SH-SY5Y (cell line): ENCODE results near the gene HMGN4.
A peak's percentile ranks its signal among the peaks of the same experiment; 100 is the strongest.

Experiments used
- GATA2 ChIP-seq: IDR thresholded peaks from 2 replicates; pipeline ENCODE4 v1.6.1; 2011; ENCODE audit warnings: mild to moderate bottlenecking, low read depth, low read length
- GATA3 ChIP-seq: IDR thresholded peaks from 2 replicates; pipeline ENCODE4 v1.6.1; 2011; ENCODE audit warnings: low read depth, mild to moderate bottlenecking, low read length, moderate library complexity

HMGN4 gene

GRCh38 chr6:26537846-26538571 lies at the start of gene HMGN4:
Gene HMGN4 (plus strand): TSS chr6:26538366. CDS start chr6:26545207, 6,841 bp downstream.
- TF ChIP-seq GATA2 (no peak; the same call in 1 of the 2 replicates), GATA3 (no peak)

DNA sequence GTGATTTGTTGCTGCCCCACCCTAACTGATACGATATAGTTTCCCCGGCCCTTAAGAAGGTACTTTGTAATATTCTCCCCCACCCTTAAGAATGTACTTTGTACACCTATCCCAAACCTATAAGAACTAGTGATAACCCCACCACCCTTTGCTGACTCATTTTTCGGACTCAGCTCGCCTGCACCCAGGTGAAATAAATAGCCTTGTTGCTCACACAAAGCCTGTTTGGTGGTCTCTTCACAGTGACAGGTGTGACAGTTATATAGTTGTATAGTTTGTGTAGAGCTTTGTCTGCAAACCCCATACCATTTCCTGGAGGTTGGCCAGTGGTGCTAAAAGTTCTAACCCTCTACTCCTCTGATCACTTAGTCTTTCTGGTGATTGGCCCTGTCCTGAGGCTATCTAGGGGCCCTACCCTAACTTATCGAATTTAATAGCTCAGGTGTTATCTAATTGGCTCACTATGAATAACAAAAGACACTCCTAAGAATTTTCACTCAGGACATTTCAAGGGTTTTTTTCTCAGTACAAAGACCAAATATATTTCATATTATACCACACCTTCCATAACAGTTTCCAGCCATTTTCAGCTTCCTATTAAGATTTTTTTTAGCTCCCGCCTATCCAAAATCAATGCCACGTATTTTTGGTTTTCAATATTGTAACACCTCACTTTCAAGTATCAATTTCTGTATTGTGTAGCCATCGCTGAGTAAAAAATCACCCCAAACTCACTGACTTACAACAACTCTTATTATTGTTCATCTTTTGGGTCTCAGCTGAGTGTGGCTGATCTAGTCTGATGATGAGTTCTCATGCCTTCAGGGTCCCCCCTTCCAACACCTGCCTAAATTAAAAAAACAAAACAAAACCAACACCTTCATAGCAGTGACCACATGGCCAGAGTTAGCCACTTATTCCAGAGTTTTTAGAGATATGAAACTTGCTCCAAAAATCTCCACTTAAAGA lies 47.9 kb upstream of the HMGN4 start:
- TF ChIP-seq GATA3 = no peak
- TF ChIP-seq GATA2 = no peak

- TF ChIP-seq GATA2 (no peak), GATA3 (no peak)
These were observed 46.6 kb upstream of the HMGN4 start for GRCh38 chr6:26491604-26492003.

DNA sequence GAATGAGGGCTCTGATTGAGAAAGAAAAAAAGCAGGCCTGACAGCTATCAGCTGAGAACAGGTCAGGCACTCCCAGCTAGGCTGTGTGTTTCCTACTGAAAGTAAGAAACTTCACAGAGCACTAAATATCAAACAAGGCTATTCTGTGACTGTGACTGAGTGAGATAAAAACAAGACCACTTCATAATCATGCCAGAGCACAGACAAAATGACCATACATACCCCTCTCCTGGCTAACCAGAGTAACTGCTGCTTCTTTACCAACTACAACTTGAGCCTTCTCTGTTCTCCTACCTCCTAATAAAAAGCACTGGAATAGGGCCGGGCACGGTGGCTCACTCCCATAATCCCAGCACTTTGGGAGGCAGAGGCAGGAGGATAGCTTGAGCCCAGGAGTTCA lies 44.9 kb upstream of the HMGN4 start:
- TF ChIP-seq GATA2 = no peak
- no peak for TF ChIP-seq GATA3

DNA sequence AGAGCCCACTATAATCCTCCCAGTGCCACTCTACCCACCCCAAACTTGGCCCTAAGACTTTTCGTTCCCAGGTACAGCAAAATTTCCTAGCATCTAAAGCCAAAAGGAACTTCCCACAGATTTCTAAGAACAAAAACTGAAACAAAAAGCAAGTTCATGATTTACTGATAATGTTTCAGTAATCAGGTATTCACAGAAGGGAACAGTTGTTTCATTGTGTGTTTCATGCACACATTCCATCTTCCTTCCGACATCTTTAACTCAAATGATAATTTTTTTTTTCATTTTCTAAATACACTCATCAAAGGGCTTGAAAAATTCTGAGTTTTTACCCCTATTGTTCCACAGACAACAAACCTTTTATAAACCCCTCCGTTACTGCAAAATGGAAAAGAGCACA lies 44.0 kb upstream of the HMGN4 start:
- no peak for TF ChIP-seq GATA2
- TF ChIP-seq GATA3 = no peak

- TF ChIP-seq GATA3 = no peak
- TF ChIP-seq GATA2 = no peak
These were observed 42.9 kb upstream of the HMGN4 start for GRCh38 chr6:26495281-26495680.

DNA sequence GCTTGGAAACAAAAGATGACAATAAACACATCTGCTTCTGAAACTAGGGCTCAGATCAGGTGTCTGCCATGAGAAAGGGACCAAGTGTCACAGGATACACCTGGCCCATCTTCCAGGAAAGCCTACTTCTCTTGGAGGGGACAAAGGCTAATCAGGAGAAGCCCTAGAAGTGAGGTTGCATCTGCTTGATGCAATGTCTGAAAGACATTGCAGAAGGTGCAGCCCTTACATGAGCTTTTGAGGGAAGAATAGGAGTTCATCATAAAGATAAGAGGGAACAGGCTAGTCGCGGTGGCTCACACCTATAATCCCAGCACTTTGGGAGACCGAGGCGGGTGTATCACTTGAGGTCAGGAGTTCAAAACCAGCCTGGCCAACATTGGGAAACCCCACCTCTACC lies 40.6 kb upstream of the HMGN4 start:
- TF ChIP-seq GATA3 (no peak), GATA2 (no peak)

GRCh38 chr6:26500102-26500501 lies 38.1 kb upstream of the HMGN4 start, which contains the start of gene BTN1A1:
Gene BTN1A1 (plus strand): TSS chr6:26500303. CDS start chr6:26501287, 984 bp downstream.
- no peak for TF ChIP-seq GATA3
- TF ChIP-seq GATA2 = no peak

DNA sequence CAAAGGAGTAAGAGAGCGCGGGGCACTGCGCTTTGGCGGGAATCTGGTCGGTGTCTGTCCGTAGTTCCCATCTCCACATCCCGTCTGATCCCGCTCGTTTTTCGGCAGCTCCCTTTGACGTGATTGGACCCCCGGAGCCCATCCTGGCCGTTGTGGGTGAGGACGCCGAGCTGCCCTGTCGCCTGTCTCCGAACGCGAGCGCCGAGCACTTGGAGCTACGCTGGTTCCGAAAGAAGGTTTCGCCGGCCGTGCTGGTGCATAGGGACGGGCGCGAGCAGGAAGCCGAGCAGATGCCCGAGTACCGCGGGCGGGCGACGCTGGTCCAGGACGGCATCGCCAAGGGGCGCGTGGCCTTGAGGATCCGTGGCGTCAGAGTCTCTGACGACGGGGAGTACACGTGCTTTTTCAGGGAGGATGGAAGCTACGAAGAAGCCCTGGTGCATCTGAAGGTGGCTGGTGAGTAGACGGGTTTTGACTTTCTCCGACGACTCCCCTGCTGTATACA lies 36.6 kb upstream of the HMGN4 start:
- TF ChIP-seq GATA3 (no peak), GATA2 (no peak)

- 0 out of 2 replicates have a peak, but pooled peaks have one; percentile 19 for TF ChIP-seq GATA2
- TF ChIP-seq GATA3 = no peak
These were observed 36.0 kb upstream of the HMGN4 start for GRCh38 chr6:26502165-26502564.

DNA sequence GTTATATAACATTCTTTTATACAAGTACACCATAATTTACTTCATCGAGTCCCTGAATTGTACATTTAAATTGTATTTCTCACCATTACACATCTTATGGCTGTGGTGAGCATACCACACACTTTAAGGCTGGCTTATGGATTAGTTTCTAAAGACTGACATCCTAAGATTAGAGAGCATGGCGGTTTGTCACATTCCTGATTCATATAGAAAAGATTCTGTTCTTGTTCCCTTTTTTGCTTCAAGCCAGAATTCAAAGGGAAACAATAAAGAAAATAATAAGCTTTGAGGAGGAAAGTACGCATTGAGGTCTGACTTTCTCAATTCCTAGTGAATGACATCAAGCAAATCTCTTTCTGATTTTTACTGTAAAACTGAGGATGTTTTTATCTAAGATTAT lies 35.5 kb upstream of the HMGN4 start:
- TF ChIP-seq GATA2 = no peak
- TF ChIP-seq GATA3 = no peak

- TF ChIP-seq GATA3 (no peak), GATA2 (no peak)
These were observed 30.5 kb upstream of the HMGN4 start for GRCh38 chr6:26507658-26508057.

DNA sequence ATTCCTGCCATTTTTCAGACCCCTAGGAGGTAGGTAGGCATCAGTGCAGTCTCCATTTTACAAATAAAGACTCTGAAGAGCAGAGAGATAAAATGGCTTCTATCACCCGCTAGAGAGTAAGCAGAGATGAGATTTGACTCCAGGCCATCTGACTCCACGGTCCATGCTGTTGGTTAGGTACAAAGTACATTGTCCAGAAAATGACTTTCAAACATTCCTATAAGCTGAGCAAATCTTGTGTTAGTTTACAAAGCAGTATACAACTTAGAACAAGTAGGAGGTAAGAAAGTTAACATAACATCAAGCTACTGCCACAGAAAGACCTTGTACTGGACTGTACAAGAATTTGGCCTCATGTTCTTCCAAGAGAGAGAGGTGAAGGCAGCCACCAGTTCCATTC lies 23.2 kb upstream of the HMGN4 start:
- TF ChIP-seq GATA2 (no peak), GATA3 (no peak)
